DND-41 (cell line): ENCODE measurements around the gene KRTAP5-11.

ENCODE experiments used
- ATAC-seq: fragments of 200-7000 bp; cut with Tn5 transposase; 3 replicates; pipeline ENCODE4 v1.9.1; 2021; ENCODE audit warnings: low read depth; ENCODE audit not compliant: insufficient read depth
- DNase-seq: peaks from one replicate; pipeline ENCODE4 v3.0.0-alpha.2; 2020
- H2AFZ ChIP-seq: 2 replicates; pipeline ENCODE4 v1.6.0; 2012; ENCODE audit warnings: low read depth, low read length
- H3K27ac ChIP-seq: 2 replicates; pipeline ENCODE4 v1.5.1; 2012; ENCODE audit warnings: low read length, inconsistent platforms
- H3K27me3 ChIP-seq: fragments of 200-600 bp; sonication (generic); 2 replicates; pipeline ENCODE4 v1.6.0; 2012; ENCODE audit warnings: low read length, mild to moderate bottlenecking, inconsistent platforms; ENCODE audit not compliant: insufficient read depth, poor library complexity
- H3K36me3 ChIP-seq: 2 replicates; pipeline ENCODE4 v1.5.1; 2012; ENCODE audit warnings: low read length, inconsistent platforms; ENCODE audit not compliant: insufficient read depth
- H3K4me1 ChIP-seq: 2 replicates; pipeline ENCODE4 v1.5.1; 2012; ENCODE audit warnings: mild to moderate bottlenecking, low read length; ENCODE audit not compliant: insufficient read depth
- H3K4me2 ChIP-seq: 2 replicates; pipeline ENCODE4 v1.6.0; 2012; ENCODE audit warnings: mild to moderate bottlenecking, moderate library complexity, low read length, inconsistent platforms; ENCODE audit not compliant: insufficient read depth
- H3K4me3 ChIP-seq, 2 experiments: fragments of 200-600 bp in 1 of 2; shearing (Covaris generic) in 1 of 2; 2 replicates each; pipeline ENCODE4 v1.5.1; 2012 to 2016; ENCODE audit warnings: inconsistent platforms in 2 of 2, low read length in 2 of 2, mild to moderate bottlenecking in 2 of 2, low read depth in 1 of 2, moderate library complexity in 1 of 2
- H3K79me2 ChIP-seq: 2 replicates; pipeline ENCODE4 v1.6.0; 2012; ENCODE audit warnings: low read length, inconsistent platforms; ENCODE audit not compliant: insufficient read depth
- H3K9ac ChIP-seq: 2 replicates; pipeline ENCODE4 v1.6.0; 2012; ENCODE audit warnings: low read depth, mild to moderate bottlenecking, inconsistent platforms, low read length, moderate library complexity
- H3K9me3 ChIP-seq: 2 replicates; pipeline ENCODE4 v1.5.1; 2012; ENCODE audit warnings: low read length, moderate library complexity, mild to moderate bottlenecking, inconsistent platforms; ENCODE audit not compliant: insufficient read depth, severe bottlenecking
- H4K20me1 ChIP-seq: 2 replicates; pipeline ENCODE4 v1.6.0; 2012; ENCODE audit warnings: low read length; ENCODE audit not compliant: insufficient read depth
- CTCF ChIP-seq: IDR thresholded peaks from 2 replicates; pipeline ENCODE4 v1.5.1; 2012; ENCODE audit warnings: borderline replicate concordance, low read length, moderate library complexity, mild to moderate bottlenecking; ENCODE audit not compliant: poor library complexity, severe bottlenecking; ENCODE audit errors: extremely low read depth
- EZH2 ChIP-seq: IDR thresholded peaks from 3 replicates; pipeline ENCODE4 v1.6.1; 2012; ENCODE audit warnings: borderline replicate concordance, low read depth, mild to moderate bottlenecking, moderate library complexity, low read length, inconsistent platforms; ENCODE audit not compliant: severe bottlenecking

The KRTAP5-11 gene

GRCh38 chr11:71555508-71555907, 27.2 kb downstream of the KRTAP5-11 start:
- H3K9me3 ChIP-seq, result no peaks in the 10 kb centered on the region
- H3K27ac ChIP-seq, result no peak overlapping the region
- no peaks in the 10 kb centered on the region for H3K79me2 ChIP-seq
- ATAC-seq (no peak), DNase-seq (no peak)
- no peaks in the 10 kb centered on the region for H3K4me1 ChIP-seq
- H4K20me1 ChIP-seq, result no peaks in the 10 kb centered on the region
- no peak overlapping the region for H2AFZ ChIP-seq
- no peak overlapping the region for H3K4me3 ChIP-seq
- H3K36me3 ChIP-seq, result no peaks in the 10 kb centered on the region
- H3K27me3 ChIP-seq, result peaks cover 7% of the 10 kb centered on the region
- no peak overlapping the region for H3K9ac ChIP-seq
- TF ChIP-seq CTCF (no peak), EZH2 (no peak)
- H3K4me2 ChIP-seq, result no peak overlapping the region

GRCh38 chr11:71554996-71555395, 27.7 kb downstream of the KRTAP5-11 start:
- Histone ChIP-seq H3K4me3 (no peak overlapping the region), H3K9ac (no peak overlapping the region), H3K9me3 (no peaks in the 10 kb centered on the region), H3K27me3 (peaks cover 7% of the 10 kb centered on the region), H3K27ac (no peak overlapping the region), H3K4me1 (no peaks in the 10 kb centered on the region), H3K4me2 (no peak overlapping the region), H4K20me1 (no peaks in the 10 kb centered on the region), H3K36me3 (no peaks in the 10 kb centered on the region), H2AFZ (no peak overlapping the region), H3K79me2 (no peaks in the 10 kb centered on the region)
- no peak for TF ChIP-seq CTCF
- TF ChIP-seq EZH2, result no peak
- DNase-seq (no peak), ATAC-seq (no peak)

- ATAC-seq (no peak), DNase-seq (no peak)
- no peaks in the 10 kb centered on the region for H3K4me1 ChIP-seq
- peaks cover 6% of the 10 kb centered on the region for H3K27me3 ChIP-seq
- H3K4me3 ChIP-seq, result no peak overlapping the region
- H2AFZ ChIP-seq, result no peak overlapping the region
- H3K36me3 ChIP-seq, result no peaks in the 10 kb centered on the region
- no peak overlapping the region for H3K27ac ChIP-seq
- H3K4me2 ChIP-seq, result no peak overlapping the region
- no peaks in the 10 kb centered on the region for H4K20me1 ChIP-seq
- H3K9me3 ChIP-seq, result no peaks in the 10 kb centered on the region
- no peak overlapping the region for H3K9ac ChIP-seq
- TF ChIP-seq CTCF, result no peak
- no peaks in the 10 kb centered on the region for H3K79me2 ChIP-seq
These were observed 31.0 kb downstream of the KRTAP5-11 start for GRCh38 chr11:71551711-71552110.

GRCh38 chr11:71548716-71549151, 33.9 kb downstream of the KRTAP5-11 start:
- H3K4me2 ChIP-seq, result no peak overlapping the region
- H3K27me3 ChIP-seq, result peaks cover 4% of the 10 kb centered on the region
- H2AFZ ChIP-seq, result no peak overlapping the region
- no peaks in the 10 kb centered on the region for H3K79me2 ChIP-seq
- H3K36me3 ChIP-seq, result no peaks in the 10 kb centered on the region
- H3K4me3 ChIP-seq, result no peak overlapping the region
- no peaks in the 10 kb centered on the region for H4K20me1 ChIP-seq
- no peak for TF ChIP-seq EZH2
- no peak for TF ChIP-seq CTCF
- no peak overlapping the region for H3K27ac ChIP-seq
- DNase-seq (peak; percentile 13), ATAC-seq (no peak)
- no peaks in the 10 kb centered on the region for H3K4me1 ChIP-seq
- H3K9me3 ChIP-seq, result no peaks in the 10 kb centered on the region
- H3K9ac ChIP-seq, result no peak overlapping the region
